ENCODE data around the gene ANKRD55. TPM values are rescaled to one million over a fixed set of nuclear protein-coding genes. Genes with fewer than 3 reads are reported as not detected.

ANKRD55 gene
- total and polyA plus RNA-seq, 2 donors (not counting 1 experiment from before 2014, with no cell fraction given), result 0.07 TPM; not detected in 1

DNA sequence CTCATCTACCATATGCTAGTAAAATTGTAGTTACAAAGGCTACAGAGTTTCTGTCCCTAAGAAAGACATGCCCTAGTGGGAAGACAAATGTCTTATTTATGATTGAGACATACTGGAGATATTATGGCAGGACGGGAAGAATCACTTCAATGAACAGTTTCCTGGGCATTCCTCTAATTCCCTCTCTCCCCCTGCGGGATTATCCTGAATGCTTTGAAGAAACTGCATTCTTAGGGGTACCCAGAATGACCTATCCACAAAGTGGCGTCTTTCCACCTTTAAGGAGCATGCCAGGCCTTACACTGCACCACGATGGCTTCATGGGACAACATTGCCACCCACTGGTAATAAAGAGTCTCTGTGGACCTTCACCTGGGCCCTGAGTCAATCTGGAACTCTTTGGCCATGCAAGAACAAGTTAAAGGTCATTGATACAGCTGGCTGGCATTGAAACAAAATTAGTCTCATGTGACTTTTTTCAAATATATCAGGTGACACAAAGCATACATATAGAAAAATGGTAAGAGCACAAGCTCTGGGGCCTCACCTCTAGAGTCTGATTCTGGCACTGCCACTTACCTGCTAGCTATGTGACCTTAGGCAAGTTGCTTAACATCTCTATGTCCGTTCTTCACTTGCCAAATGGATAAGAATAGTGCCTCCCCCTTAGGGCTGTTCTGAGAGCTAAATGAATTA lies 32.0 kb downstream of the ANKRD55 start:
- Histone ChIP-seq H3K9me3 (ENCODE audit: control extremely low read depth in 1 of 3, control insufficient read depth in 2 of 3, insufficient read depth in 1 of 3, low read length in 2 of 3) (no peaks in the 10 kb centered on the region), H4K20me1 (ENCODE audit: control insufficient read depth, insufficient read depth, low read length, poor library complexity, severe bottlenecking) (no peaks in the 10 kb centered on the region), H2AFZ (ENCODE audit: insufficient read depth, low read depth, low read length, poor library complexity, severe bottlenecking) (no peak overlapping the region), H3K4me2 (replicated peaks; ENCODE audit: low read depth, low read length, poor library complexity, severe bottlenecking) (no peak overlapping the region), H3K27me3 (replicated peaks in 1 of 4; ENCODE audit: control extremely low read depth in 1 of 4, control insufficient read depth in 3 of 4, insufficient read depth in 4 of 4, low read length in 3 of 4) (no peaks in the 10 kb centered on the region), H3K36me3 (replicated peaks in 1 of 2; ENCODE audit: control extremely low read depth in 1 of 2, control insufficient read depth in 1 of 2, extremely low read depth in 1 of 2, insufficient read depth in 2 of 2, low read length in 1 of 2) (no peaks in the 10 kb centered on the region), H3K27ac (ENCODE audit: low read length in 2 of 2) (no peak overlapping the region), H3K9ac (ENCODE audit: low read length) (no peak overlapping the region), H3K79me2 (ENCODE audit: control insufficient read depth, insufficient read depth, low read length) (no peaks in the 10 kb centered on the region), H3K4me3 (ENCODE audit: control extremely low read depth in 1 of 5, extremely low read depth in 1 of 5, insufficient read depth in 1 of 5, low read depth in 2 of 5, low read length in 4 of 5) (no peak overlapping the region), H3K4me1 (ENCODE audit: control insufficient read depth in 2 of 2, insufficient read depth in 2 of 2, low read length in 2 of 2) (no peaks in the 10 kb centered on the region)
- ATAC-seq (ENCODE audit: low read depth) (peak; percentile 86), DNase-seq (peak; percentile 55)
- 29% methylated on average over 4 of the region's 5 CpGs for WGBS (ENCODE audit: insufficient coverage)
- no peaks in the 10 kb centered on the region for H3K4me1 Mint-ChIP-seq
- CTCF ChIA-PET, result interaction anchor here (0.6 to 5.2 kb wide), 13 partner anchors 8 to 1029 kb away, joined by 3 to 111 read pairs (median 4); no protein-coding TSS in a partner anchor
- H3K27me3 Mint-ChIP-seq, result no peaks in the 10 kb centered on the region
- no peaks in the 10 kb centered on the region for H3K9me3 Mint-ChIP-seq (ENCODE audit: insufficient read depth)
- H3K4me3 Mint-ChIP-seq, result no peak overlapping the region
- TF ChIP-seq, protein P1, sequence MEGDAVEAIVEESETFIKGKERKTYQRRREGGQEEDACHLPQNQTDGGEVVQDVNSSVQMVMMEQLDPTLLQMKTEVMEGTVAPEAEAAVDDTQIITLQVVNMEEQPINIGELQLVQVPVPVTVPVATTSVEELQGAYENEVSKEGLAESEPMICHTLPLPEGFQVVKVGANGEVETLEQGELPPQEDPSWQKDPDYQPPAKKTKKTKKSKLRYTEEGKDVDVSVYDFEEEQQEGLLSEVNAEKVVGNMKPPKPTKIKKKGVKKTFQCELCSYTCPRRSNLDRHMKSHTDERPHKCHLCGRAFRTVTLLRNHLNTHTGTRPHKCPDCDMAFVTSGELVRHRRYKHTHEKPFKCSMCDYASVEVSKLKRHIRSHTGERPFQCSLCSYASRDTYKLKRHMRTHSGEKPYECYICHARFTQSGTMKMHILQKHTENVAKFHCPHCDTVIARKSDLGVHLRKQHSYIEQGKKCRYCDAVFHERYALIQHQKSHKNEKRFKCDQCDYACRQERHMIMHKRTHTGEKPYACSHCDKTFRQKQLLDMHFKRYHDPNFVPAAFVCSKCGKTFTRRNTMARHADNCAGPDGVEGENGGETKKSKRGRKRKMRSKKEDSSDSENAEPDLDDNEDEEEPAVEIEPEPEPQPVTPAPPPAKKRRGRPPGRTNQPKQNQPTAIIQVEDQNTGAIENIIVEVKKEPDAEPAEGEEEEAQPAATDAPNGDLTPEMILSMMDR (IDR thresholded peaks at IDR 0.05), result peak; percentile 43
- no peak for TF ChIP-seq EZH2 (IDR thresholded peaks at IDR 0.05; ENCODE audit: borderline replicate concordance, insufficient read depth, low read depth, low read length, poor library complexity, severe bottlenecking)
- intact Hi-C loops (cut with micrococcal nuclease), result loop anchor here (2.0 to 5.0 kb wide), 2 partner anchors 219 to 1028 kb away; partner anchors contain the start of gene CDC20B
- no peak overlapping the region for H3K27ac Mint-ChIP-seq
- POLR2A ChIA-PET, result no interaction called here

GRCh38 chr5:56195016-56195415 lies 38.1 kb downstream of the ANKRD55 start:
- CTCF ChIA-PET, result interaction anchor here (2.1 kb wide), 1 partner anchor 260 kb away, joined by 5 read pairs; no protein-coding TSS in a partner anchor
- H3K4me3 ChIP-seq (ENCODE audit: control extremely low read depth in 1 of 5, extremely low read depth in 1 of 5, insufficient read depth in 1 of 5, low read depth in 2 of 5, low read length in 4 of 5), result no peak overlapping the region

More at GRCh38 chr5:56195016-56195415, 38.1 kb downstream of the ANKRD55 start:
- H3K27ac Mint-ChIP-seq, result no peak overlapping the region
- Histone ChIP-seq H3K9ac (ENCODE audit: low read length) (no peak overlapping the region), H3K27ac (ENCODE audit: low read length in 2 of 2) (no peak overlapping the region), H3K79me2 (ENCODE audit: control insufficient read depth, insufficient read depth, low read length) (no peaks in the 10 kb centered on the region), H4K20me1 (ENCODE audit: control insufficient read depth, insufficient read depth, low read length, poor library complexity, severe bottlenecking) (no peaks in the 10 kb centered on the region), H3K4me1 (ENCODE audit: control insufficient read depth in 2 of 2, insufficient read depth in 2 of 2, low read length in 2 of 2) (no peaks in the 10 kb centered on the region), H3K4me2 (replicated peaks; ENCODE audit: low read depth, low read length, poor library complexity, severe bottlenecking) (no peak overlapping the region), H2AFZ (ENCODE audit: insufficient read depth, low read depth, low read length, poor library complexity, severe bottlenecking) (no peak overlapping the region), H3K27me3 (replicated peaks in 1 of 4; ENCODE audit: control extremely low read depth in 1 of 4, control insufficient read depth in 3 of 4, insufficient read depth in 4 of 4, low read length in 3 of 4) (no peaks in the 10 kb centered on the region), H3K9me3 (ENCODE audit: control extremely low read depth in 1 of 3, control insufficient read depth in 2 of 3, insufficient read depth in 1 of 3, low read length in 2 of 3) (no peaks in the 10 kb centered on the region), H3K36me3 (replicated peaks in 1 of 2; ENCODE audit: control extremely low read depth in 1 of 2, control insufficient read depth in 1 of 2, extremely low read depth in 1 of 2, insufficient read depth in 2 of 2, low read length in 1 of 2) (no peaks in the 10 kb centered on the region)
- no peaks in the 10 kb centered on the region for H3K9me3 Mint-ChIP-seq (ENCODE audit: insufficient read depth)
- ATAC-seq (ENCODE audit: low read depth) (no peak), DNase-seq (no peak)
- POLR2A ChIA-PET, result no interaction called here
- H3K4me3 Mint-ChIP-seq, result no peak overlapping the region
- no peak for TF ChIP-seq EZH2 (IDR thresholded peaks at IDR 0.05; ENCODE audit: borderline replicate concordance, insufficient read depth, low read depth, low read length, poor library complexity, severe bottlenecking)
- TF ChIP-seq, protein P1 (IDR thresholded peaks at IDR 0.05), result no peak
- intact Hi-C loops (cut with micrococcal nuclease), result no loop called here
- no peaks in the 10 kb centered on the region for H3K4me1 Mint-ChIP-seq
- WGBS (ENCODE audit: insufficient coverage), result no CpG with 5 or more reads among the region's 1 CpG
- peaks cover 3% of the 10 kb centered on the region for H3K27me3 Mint-ChIP-seq

All from B cell (primary cell).